HEK293T (cell line): ENCODE data around the gene USP46.

Experiments used
- CTCF ChIA-PET: fragments of 350-600 bp; formaldehyde crosslinking; extraction: SDS; loops from one replicate; lab custom pipeline; 2021; ENCODE audit warnings: antibody characterized with exemption, inconsistent platforms; lab: Yijun Ruan, JAX
- POLR2A ChIA-PET: fragments of 350-600 bp; formaldehyde crosslinking; extraction: SDS; loops from one replicate; lab custom pipeline; 2020; ENCODE audit warnings: antibody characterized with exemption, inconsistent platforms; lab: Yijun Ruan, JAX
- DNase-seq: peaks from one replicate; pipeline ENCODE4 v3.0.0; 2012; ENCODE audit warnings: mixed read lengths; ENCODE audit errors: extremely low spot score
- ARNT ChIP-seq: fragments of 450-650 bp; IDR thresholded peaks from 2 replicates; pipeline ENCODE4 v1.6.1; 2017; ENCODE audit warnings: mild to moderate bottlenecking
- BHLHE40 ChIP-seq: fragments of 450-650 bp; IDR thresholded peaks from 2 replicates; pipeline ENCODE4 v1.6.1; 2016; ENCODE audit warnings: mild to moderate bottlenecking, moderate library complexity, borderline replicate concordance
- CTBP1 ChIP-seq: fragments of 450-650 bp; IDR thresholded peaks from 2 replicates; pipeline ENCODE4 v1.6.1; 2016; ENCODE audit warnings: borderline replicate concordance
- ELF4 ChIP-seq: fragments of 450-650 bp; IDR thresholded peaks from 2 replicates; pipeline ENCODE4 v1.6.1; 2017; ENCODE audit warnings: antibody characterized with exemption
- FOXA1 ChIP-seq: fragments of 450-650 bp; IDR thresholded peaks from 2 replicates; pipeline ENCODE4 v1.6.1; 2016; ENCODE audit warnings: mild to moderate bottlenecking
- FOXK2 ChIP-seq: fragments of 450-650 bp; IDR thresholded peaks from 2 replicates; pipeline ENCODE4 v1.6.1; 2016; ENCODE audit warnings: mild to moderate bottlenecking
- FOXM1 ChIP-seq: fragments of 450-650 bp; IDR thresholded peaks from 2 replicates; pipeline ENCODE4 v1.6.1; 2017; ENCODE audit warnings: mild to moderate bottlenecking, borderline replicate concordance
- HDGF ChIP-seq: fragments of 450-650 bp; IDR thresholded peaks from 2 replicates; pipeline ENCODE4 v1.6.1; 2017; ENCODE audit warnings: antibody characterized with exemption, borderline replicate concordance
- L3MBTL2 ChIP-seq: fragments of 450-650 bp; conservative IDR thresholded peaks from 2 replicates; pipeline ENCODE4 v1.6.1; 2016; ENCODE audit warnings: mild to moderate bottlenecking
- LEF1 ChIP-seq: fragments of 450-650 bp; IDR thresholded peaks from 2 replicates; pipeline ENCODE4 v1.6.1; 2017; ENCODE audit warnings: mild to moderate bottlenecking, borderline replicate concordance
- NFRKB ChIP-seq: fragments of 450-650 bp; IDR thresholded peaks from 2 replicates; pipeline ENCODE4 v1.6.1; 2016; ENCODE audit warnings: mild to moderate bottlenecking, moderate library complexity
- PKNOX1 ChIP-seq: fragments of 450-650 bp; IDR thresholded peaks from 2 replicates; pipeline ENCODE4 v1.6.1; 2016
- SP1 ChIP-seq: fragments of 450-650 bp; IDR thresholded peaks from 2 replicates; pipeline ENCODE4 v1.6.1; 2017
- SUZ12 ChIP-seq: fragments of 450-650 bp; IDR thresholded peaks from 2 replicates; pipeline ENCODE4 v1.6.1; 2016; ENCODE audit warnings: mild to moderate bottlenecking
- TARDBP ChIP-seq: fragments of 450-650 bp; IDR thresholded peaks from 2 replicates; pipeline ENCODE4 v1.6.1; 2016
- ZNF384 ChIP-seq: fragments of 450-650 bp; IDR thresholded peaks from 2 replicates; pipeline ENCODE4 v1.6.1; 2016

USP46 gene

GRCh38 chr4:52651996-52652672 lies 7.0 kb downstream of the USP46 start:
- ChIA-PET POLR2A (no interaction called here), CTCF (no interaction called here)
- no peak for TF ChIP-seq SP1
- no peak for TF ChIP-seq ELF4
- no peak for TF ChIP-seq TARDBP
- DNase-seq = no peak

GRCh38 chr4:52648836-52649235 lies 10.3 kb downstream of the USP46 start:
- CTCF ChIA-PET = no interaction called here
- TF ChIP-seq FOXA1 = no peak
- no peak for TF ChIP-seq ARNT
- no peak for TF ChIP-seq LEF1
- TF ChIP-seq L3MBTL2 = no peak
- TF ChIP-seq ELF4 = no peak
- TF ChIP-seq TARDBP = no peak
- no peak for TF ChIP-seq HDGF
- TF ChIP-seq FOXK2 = no peak
- no peak for TF ChIP-seq SUZ12
- TF ChIP-seq FOXM1 = no peak
- no peak for TF ChIP-seq NFRKB
- TF ChIP-seq BHLHE40 = no peak
- TF ChIP-seq PKNOX1 = no peak
- TF ChIP-seq CTBP1 = no peak

GRCh38 chr4:52646741-52647140 lies 12.4 kb downstream of the USP46 start:
- TF ChIP-seq BHLHE40 = no peak
- TF ChIP-seq LEF1 = no peak
- no peak for TF ChIP-seq ZNF384
- TF ChIP-seq TARDBP = no peak
- TF ChIP-seq ARNT = no peak
- DNase-seq = no peak
- POLR2A ChIA-PET = interaction anchor here (1.5 kb wide), 1 partner anchor 11 kb away, joined by 8 read pairs; no protein-coding TSS in a partner anchor
- CTCF ChIA-PET = no interaction called here

More at GRCh38 chr4:52648836-52649235, 10.3 kb downstream of the USP46 start:
- no peak for DNase-seq
- POLR2A ChIA-PET = no interaction called here

GRCh38 chr4:52646096-52646495 lies 13.0 kb downstream of the USP46 start:
- no peak for DNase-seq
- CTCF ChIA-PET = no interaction called here
- TF ChIP-seq FOXM1 = no peak
- POLR2A ChIA-PET = no interaction called here

- no peak for DNase-seq
- ChIA-PET CTCF (no interaction called here), POLR2A (no interaction called here)
- TF ChIP-seq FOXM1 = no peak
- no peak for TF ChIP-seq FOXA1
- no peak for TF ChIP-seq TARDBP
- TF ChIP-seq CTBP1 = no peak
- no peak for TF ChIP-seq PKNOX1
- no peak for TF ChIP-seq BHLHE40
- no peak for TF ChIP-seq HDGF
- no peak for TF ChIP-seq FOXK2
- no peak for TF ChIP-seq LEF1
- no peak for TF ChIP-seq ZNF384
- TF ChIP-seq ELF4 = no peak
- no peak for TF ChIP-seq L3MBTL2
- TF ChIP-seq SUZ12 = no peak
- TF ChIP-seq ARNT = no peak
- no peak for TF ChIP-seq SP1
- TF ChIP-seq NFRKB = no peak
Measured at GRCh38 chr4:52645300-52645699, 13.8 kb downstream of the USP46 start.

- no peak for TF ChIP-seq FOXA1
- TF ChIP-seq LEF1 = no peak
- no peak for TF ChIP-seq BHLHE40
- TF ChIP-seq SP1 = no peak
- TF ChIP-seq PKNOX1 = no peak
- no peak for TF ChIP-seq FOXK2
- no peak for TF ChIP-seq HDGF
- TF ChIP-seq ELF4 = no peak
- no peak for TF ChIP-seq L3MBTL2
- no peak for TF ChIP-seq NFRKB
- TF ChIP-seq SUZ12 = no peak
- no peak for TF ChIP-seq ARNT
- no peak for TF ChIP-seq CTBP1
- no peak for TF ChIP-seq TARDBP
- POLR2A ChIA-PET = interaction anchor here (0.9 kb wide), 1 partner anchor 14 kb away, joined by 3 read pairs; no protein-coding TSS in a partner anchor
- CTCF ChIA-PET = no interaction called here
- no peak for DNase-seq
Measured at GRCh38 chr4:52643785-52644244, 15.3 kb downstream of the USP46 start.

GRCh38 chr4:52643190-52643589 lies 15.9 kb downstream of the USP46 start:
- ChIA-PET POLR2A (interaction anchor here (0.9 kb wide), 1 partner anchor 14 kb away, joined by 3 read pairs; no protein-coding TSS in a partner anchor), CTCF (interaction anchor here (0.5 kb wide), 1 partner anchor 166 kb away, joined by 3 read pairs; no protein-coding TSS in a partner anchor)
- TF ChIP-seq BHLHE40 = no peak
- TF ChIP-seq ZNF384 = no peak
- TF ChIP-seq SUZ12 = no peak
- no peak for TF ChIP-seq HDGF
- TF ChIP-seq LEF1 = no peak
- no peak for TF ChIP-seq SP1
- no peak for TF ChIP-seq NFRKB
- no peak for TF ChIP-seq ARNT
- TF ChIP-seq L3MBTL2 = no peak
- no peak for TF ChIP-seq FOXA1
- TF ChIP-seq ELF4 = no peak
- no peak for TF ChIP-seq FOXK2
- no peak for DNase-seq
